GM18505 (cell line): Measurements from ENCODE around the gene PLCG2.

ENCODE experiments used
- ATAC-seq: cut with Tn5 transposase; IDR thresholded peaks from one replicate; pipeline ENCODE4 v1.9.1; 2021; ENCODE audit not compliant: unreplicated experiment
- POLR2A ChIP-seq: IDR thresholded peaks from 4 replicates; pipeline ENCODE4 v1.6.1; 2011; ENCODE audit warnings: borderline replicate concordance; ENCODE audit not compliant: insufficient read depth, insufficient read length; ENCODE audit errors: extremely low read depth

The PLCG2 gene

DNA sequence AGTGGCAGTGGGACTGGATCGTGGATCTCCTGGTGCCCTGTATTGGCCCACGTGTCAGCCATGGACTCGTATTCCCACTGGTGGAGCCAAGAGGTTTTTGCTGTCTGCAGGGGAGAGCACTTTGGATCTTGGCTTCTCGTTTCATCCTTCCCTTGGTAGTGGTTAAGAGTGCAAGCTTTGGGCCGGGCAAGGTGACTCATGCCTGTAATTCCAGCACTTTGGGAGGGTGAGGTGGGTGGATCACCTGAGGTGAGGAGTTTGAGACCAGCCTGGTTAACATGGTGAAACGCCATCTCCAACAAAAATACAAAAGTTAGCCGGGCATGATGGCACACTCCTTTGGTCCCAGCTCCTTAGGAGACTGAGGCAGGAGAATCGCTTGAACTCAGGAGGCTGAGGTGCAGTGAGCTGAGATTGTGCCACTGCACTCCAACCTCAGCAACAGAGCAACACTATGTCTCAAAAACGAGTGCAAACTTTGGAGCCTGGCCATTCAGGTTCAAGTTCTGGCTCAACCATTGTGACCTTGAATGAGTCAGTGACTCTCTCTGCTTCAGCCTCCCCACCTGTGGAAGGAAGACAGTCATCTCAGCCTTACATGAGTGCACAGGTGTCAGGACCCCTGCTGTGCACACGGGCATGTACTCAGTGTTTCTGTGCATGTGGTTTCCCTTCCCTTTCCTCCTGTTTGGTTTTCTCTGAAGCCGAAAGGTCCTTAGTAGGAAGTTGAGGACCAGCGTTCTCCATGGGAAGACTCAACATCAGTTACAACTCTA, 57.4 kb downstream of the PLCG2 start:
- ATAC-seq, result peak; percentile 60
- TF ChIP-seq POLR2A, result peak; percentile 43

DNA sequence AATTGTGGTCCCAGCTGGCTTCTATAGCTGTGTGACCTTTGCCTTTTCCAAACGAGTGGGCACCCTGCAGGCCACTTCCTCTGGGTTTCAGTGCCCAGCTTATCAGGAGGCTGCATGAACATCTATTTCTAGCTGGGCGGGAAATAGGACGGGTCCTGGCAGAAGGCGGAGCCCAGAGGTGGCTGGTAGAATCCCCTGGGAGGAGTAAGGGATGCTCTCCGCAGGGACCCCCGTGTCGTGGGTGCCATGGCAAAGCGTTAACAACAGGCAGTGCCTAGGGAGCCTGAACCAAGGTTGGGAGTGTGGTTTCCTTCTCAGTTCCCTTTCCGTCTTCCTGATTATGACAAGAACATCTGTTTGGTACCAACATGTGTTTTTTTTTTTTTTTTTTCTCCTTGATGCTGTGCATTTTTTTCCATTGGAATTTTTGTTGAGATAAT, 58.2 kb downstream of the PLCG2 start:
- ATAC-seq, result peak; percentile 17
- TF ChIP-seq POLR2A, result no peak

DNA sequence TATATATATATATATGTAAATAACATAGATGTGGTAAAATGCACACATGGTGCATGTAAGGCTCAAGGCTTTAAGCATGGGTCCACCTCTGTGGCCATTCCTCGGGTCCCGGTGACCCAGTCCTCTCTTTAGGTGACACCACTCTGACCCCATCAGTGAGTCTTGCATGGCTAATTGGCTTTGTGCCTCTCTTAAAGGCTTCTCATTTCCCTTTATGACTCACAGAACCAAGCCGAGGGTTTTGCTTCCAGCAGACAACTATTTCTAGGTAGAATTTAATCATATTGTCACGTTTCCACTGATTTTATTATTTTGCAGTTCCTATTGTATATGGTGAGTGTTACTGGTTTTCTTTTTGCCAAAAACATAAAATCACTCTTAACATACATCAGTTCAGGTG, 59.7 kb downstream of the PLCG2 start:
- peak; percentile 21 for TF ChIP-seq POLR2A
- peak; percentile 37 for ATAC-seq

DNA sequence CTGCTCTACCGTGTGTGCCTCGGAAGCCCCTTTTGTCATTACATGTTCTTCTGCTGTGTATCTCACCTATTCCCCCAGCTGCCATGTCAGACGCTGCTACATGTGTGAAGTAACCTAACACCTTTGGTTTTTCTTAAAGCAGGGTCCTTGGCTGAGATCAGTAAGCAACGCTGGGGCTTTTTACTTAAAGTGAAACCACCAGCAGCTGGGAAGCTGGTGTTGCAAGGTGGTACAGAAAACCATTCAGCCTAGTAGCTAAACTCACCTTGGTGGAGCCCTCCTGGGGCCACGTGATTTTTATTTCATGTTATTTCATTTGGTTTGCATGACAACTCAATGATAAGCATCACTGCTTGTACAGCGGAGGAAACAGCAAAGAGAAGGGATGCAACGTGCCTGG, 62.6 kb downstream of the PLCG2 start:
- peak; percentile 50 for ATAC-seq
- TF ChIP-seq POLR2A, result no peak

DNA sequence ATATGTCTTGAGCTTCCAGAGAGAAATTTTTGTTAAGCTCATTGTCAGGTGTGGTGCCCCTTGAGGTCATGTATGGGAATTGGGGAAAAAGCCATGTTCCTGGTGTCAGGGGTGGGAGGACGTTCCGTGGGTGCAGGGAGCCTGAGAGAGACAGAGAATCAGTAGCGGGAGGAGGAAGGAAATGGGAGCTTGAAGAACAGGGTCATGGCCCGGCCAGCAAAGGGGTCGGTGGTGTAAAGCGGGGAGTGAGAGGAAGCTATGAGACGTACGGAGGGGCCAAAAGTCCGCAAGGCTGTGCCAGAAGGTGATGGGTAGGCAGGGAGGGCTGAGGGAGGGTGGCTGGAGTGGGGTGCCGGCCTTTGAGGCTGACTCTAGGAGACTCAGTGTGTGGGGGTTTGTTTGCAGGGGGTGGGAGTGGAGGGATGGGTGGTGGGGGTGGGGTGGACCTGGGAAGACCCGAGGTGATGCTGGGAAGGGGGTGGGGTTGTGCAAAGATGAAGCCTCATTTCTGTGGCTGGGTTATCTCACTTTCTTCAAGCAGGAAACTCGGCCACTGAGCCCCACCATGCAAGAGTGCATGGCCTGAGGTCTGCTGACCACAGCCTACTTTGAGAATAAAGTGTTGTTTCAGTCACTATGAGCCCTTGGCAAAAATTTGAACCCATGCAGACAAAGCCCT, 63.6 kb downstream of the PLCG2 start:
- no peak for ATAC-seq
- no peak for TF ChIP-seq POLR2A

DNA sequence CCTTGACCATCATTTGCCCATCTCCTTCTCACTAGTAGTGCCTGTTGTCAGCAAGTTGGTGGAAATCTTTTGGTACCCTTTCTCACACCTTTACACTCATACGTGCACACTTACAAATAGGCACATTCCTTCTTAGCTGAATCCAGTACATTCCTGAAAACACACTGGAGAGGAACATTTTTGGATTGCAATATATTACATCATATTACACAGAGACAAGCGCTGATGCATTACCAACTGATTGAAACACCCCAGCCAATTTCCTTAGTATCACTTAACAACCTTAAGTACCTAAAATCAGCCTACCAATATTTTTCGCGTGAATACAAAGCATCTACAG, 64.1 kb downstream of the PLCG2 start:
- no peak for TF ChIP-seq POLR2A
- no peak for ATAC-seq

DNA sequence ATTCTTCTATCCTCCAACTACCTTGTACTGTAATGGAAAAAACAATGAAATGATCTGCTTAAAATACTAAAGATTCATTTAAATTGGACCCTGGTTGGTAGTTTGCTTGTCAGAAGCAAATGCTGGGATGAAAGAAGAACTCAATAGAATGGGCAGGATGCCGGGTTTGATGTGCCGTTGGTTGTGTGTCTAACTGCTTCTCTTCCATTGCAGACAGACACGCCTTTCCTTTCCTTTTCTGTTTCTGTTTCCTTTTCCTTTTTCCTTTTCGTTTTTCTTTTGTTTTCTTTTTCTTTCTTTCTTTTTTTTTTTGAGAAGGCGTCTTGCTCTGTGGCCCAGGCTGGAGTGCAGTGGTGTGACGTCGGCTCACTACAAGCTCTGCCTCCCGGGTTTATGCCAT, 64.6 kb downstream of the PLCG2 start:
- no peak for ATAC-seq
- no peak for TF ChIP-seq POLR2A

DNA sequence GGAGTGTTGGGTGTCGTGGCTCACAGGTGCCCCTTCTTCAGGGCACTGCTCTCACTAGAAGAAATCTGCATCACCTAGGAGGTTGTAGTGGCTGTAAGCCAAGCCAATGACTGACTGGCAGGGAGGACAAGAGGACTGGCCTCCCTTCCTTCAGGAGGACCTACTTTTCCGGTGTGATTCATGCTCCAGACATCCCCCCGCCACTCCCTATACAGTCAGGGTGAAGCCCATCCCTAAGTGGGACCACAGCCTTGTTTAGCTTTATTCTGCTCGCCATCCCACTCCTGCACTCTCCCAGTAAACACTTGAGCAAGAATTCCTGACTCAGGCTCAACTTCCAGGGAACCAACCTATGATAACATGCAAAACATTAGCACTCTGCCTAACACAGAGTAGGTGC, 67.0 kb downstream of the PLCG2 start:
- no peak for ATAC-seq
- TF ChIP-seq POLR2A, result no peak

DNA sequence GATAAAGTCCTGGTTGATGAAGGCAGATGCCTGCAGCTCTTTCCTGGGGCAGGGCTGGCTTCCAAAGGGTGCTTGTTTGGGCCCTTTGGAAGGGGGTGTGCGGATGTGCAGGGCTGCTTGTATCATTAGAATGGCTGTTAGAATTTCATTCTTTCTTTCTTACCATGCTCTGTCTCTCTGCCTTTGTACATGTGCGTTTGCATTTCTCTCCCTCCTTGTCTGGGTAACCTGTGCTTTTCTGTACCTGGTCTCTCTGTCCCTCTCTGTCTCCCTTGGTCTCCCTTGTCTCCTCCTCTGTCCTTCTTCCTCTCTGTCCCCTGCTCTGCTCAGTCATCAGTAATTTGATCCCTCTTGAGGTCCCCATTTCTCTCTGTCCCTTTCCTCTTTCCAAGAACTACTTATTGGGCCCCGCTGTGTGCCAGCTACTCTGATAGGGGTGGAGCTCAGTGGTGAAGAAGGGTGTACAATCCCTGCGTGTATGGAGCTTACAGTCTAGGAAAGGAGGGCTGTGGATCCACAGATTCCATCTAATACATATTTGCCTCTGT, 69.3 kb downstream of the PLCG2 start:
- no peak for ATAC-seq
- peak; percentile 15 for TF ChIP-seq POLR2A

DNA sequence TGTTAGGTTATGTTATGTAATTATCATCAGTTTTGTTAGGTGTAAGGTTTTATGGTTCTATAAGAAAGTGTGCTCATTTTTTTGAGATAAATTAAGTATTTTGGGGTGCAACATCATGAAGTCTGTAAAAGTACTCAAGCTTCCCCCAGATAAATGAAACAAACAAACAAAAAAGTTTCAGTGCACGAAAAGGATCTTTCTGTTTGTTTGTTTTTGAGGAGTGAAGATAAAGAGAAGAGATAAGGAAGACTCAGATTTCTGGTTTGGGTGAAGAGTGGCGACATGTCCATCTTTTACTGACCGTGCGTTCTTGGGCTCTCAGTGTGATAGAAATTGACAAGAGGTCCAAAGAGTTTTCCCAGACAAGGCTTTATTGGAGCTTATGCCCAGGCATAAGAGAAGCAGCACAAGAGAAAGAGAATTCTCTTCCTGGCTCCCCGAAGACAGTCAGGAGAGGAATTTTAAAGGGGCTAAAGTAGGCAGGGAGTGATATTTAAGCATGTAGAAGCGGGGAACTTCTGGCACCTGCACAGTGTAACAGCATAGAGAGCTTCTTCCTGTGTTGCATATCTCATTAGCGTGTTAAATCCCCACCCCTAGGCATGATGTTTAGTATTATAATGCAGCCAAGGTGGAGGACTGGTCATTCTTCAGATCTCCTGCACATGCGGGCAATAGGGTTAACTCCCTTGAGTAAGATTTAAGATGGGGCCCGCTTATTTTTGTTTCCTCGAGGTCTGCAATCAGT, 71.3 kb downstream of the PLCG2 start:
- ATAC-seq, result no peak
- no peak for TF ChIP-seq POLR2A

DNA sequence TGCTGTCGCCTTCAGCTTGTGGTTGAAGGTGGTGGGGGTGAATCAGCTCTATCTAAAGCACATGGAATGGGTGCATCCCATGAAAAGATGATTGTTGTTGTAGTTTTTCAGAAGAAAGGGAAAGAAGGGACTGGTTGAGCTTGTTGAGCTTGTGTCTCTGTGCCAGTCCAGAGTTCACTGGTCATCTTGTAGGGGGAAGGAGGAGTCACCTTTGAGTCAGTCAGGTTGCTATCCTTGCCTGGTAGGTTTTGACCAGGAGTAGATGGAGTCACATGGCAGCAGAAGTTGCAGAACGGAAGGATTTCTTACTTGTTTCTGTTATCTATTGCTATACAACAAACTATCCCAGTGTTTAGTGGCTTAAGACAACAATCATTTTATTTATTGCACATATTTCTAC, 73.3 kb downstream of the PLCG2 start:
- no peak for ATAC-seq
- TF ChIP-seq POLR2A, result no peak

DNA sequence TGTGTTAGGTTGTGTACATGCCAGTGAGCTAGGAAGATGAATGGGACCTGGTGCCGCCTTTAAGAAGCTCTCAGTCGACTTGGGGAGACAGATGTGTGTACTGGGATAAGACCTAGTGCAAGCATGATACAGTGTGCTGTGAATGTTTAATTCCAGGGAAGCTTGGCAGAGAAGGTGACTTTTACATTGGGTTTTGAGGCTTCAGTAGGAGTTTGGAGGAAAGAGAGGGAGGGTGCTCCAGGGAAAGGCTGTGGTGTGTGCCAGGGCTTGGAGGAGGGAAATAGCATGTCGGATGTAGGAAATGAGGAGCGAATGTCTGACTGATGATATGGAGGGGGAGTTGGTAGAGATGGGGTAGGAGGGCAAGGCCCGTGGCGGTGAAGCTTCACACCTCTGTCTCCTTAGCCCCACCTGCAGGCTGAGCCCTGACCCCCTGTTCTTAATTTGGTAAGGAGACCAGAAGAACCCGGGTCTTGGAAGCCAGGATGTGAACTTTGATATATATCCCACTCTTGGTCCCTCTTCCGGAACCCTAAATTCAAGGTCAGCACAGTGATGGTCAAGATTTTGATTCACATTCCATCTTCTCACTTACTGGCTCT, 76.6 kb downstream of the PLCG2 start:
- TF ChIP-seq POLR2A, result no peak
- ATAC-seq, result no peak
